Effector memory CD8-positive, alpha-beta T cell (primary cell): ENCODE measurements around the gene HOXB2.
A peak's percentile ranks its signal among the peaks of the same experiment; 100 is the strongest.

Experiments
- ATAC-seq: fragments of 150-1000 bp; cut with Tn5 transposase; replicated peaks from 2 replicates; pipeline ENCODE4 v1.10.0; 2021; ENCODE audit warnings: mild to moderate bottlenecking, moderate library complexity
- DNase-seq, 3 experiments: peaks; one replicate each; pipeline ENCODE4 v3.0.0; 2021
- H3K27ac Mint-ChIP-seq, 2 donors: one replicate each; pipeline ENCODE4 v1.8.0; 2022; ENCODE audit warnings: mild to moderate bottlenecking in 2 of 2, mixed read lengths in 2 of 2, moderate library complexity in 2 of 2
- H3K27me3 Mint-ChIP-seq, 2 donors: one replicate each; pipeline ENCODE4 v1.8.0; 2022; ENCODE audit warnings: mixed read lengths in 2 of 2
- H3K36me3 Mint-ChIP-seq: one replicate; pipeline ENCODE4 v1.8.0; 2022; ENCODE audit warnings: mild to moderate bottlenecking, moderate library complexity, mixed read lengths; ENCODE audit not compliant: insufficient read depth
- H3K4me1 Mint-ChIP-seq, 2 donors: one replicate each; pipeline ENCODE4 v1.8.0; 2022; ENCODE audit warnings: low read depth in 2 of 2, mixed read lengths in 2 of 2
- H3K4me3 Mint-ChIP-seq, 2 donors: one replicate each; pipeline ENCODE4 v1.8.0; 2022; ENCODE audit warnings: mild to moderate bottlenecking in 2 of 2, mixed read lengths in 2 of 2, moderate library complexity in 2 of 2
- H3K9me3 Mint-ChIP-seq, 2 donors: one replicate each; pipeline ENCODE4 v1.8.0; 2022; ENCODE audit warnings: mixed read lengths in 2 of 2

HOXB2 gene

GRCh38 chr17:48576479-48577309 lies 31.8 kb upstream of the HOXB2 start:
- no peak for DNase-seq
- H3K4me1 Mint-ChIP-seq: peaks cover 10 to 20% of the 10 kb centered on the region in 2 donors
- peak overlapping the region; percentile 90 to 94 for H3K4me3 Mint-ChIP-seq
- H3K36me3 Mint-ChIP-seq: peaks cover 9% of the 10 kb centered on the region
- peaks cover 30 to 32% of the 10 kb centered on the region in 2 donors for H3K27me3 Mint-ChIP-seq
- no peak for ATAC-seq
- no peaks in the 10 kb centered on the region for H3K9me3 Mint-ChIP-seq
- peak overlapping the region in 1 of 2 donors; percentile 53 for H3K27ac Mint-ChIP-seq

GRCh38 chr17:48575673-48576478 lies 31.0 kb upstream of the HOXB2 start:
- peaks cover 22 to 23% of the 10 kb centered on the region in 2 donors for H3K27me3 Mint-ChIP-seq
- ATAC-seq (no peak), DNase-seq (no peak)
- H3K27ac Mint-ChIP-seq: no peak overlapping the region
- no peak overlapping the region for H3K4me3 Mint-ChIP-seq
- peaks cover 8 to 20% of the 10 kb centered on the region in 2 donors for H3K4me1 Mint-ChIP-seq
- peaks cover 9% of the 10 kb centered on the region for H3K36me3 Mint-ChIP-seq
- no peaks in the 10 kb centered on the region for H3K9me3 Mint-ChIP-seq

GRCh38 chr17:48575066-48575582 lies 30.2 kb upstream of the HOXB2 start:
- no peak for ATAC-seq
- Mint-ChIP-seq H3K4me3 (no peak overlapping the region), H3K27me3 (peaks cover 14 to 16% of the 10 kb centered on the region in 2 donors), H3K4me1 (peaks cover 8 to 20% of the 10 kb centered on the region in 2 donors), H3K27ac (no peak overlapping the region), H3K36me3 (peaks cover 7% of the 10 kb centered on the region), H3K9me3 (no peaks in the 10 kb centered on the region)
- DNase-seq: no peak

- Mint-ChIP-seq H3K9me3 (no peaks in the 10 kb centered on the region), H3K36me3 (peaks cover 5% of the 10 kb centered on the region), H3K27ac (no peak overlapping the region), H3K4me3 (no peak overlapping the region), H3K4me1 (peaks cover 8 to 20% of the 10 kb centered on the region in 2 donors), H3K27me3 (peaks cover 9 to 10% of the 10 kb centered on the region in 2 donors)
- ATAC-seq (no peak), DNase-seq (no peak)
These were observed 29.7 kb upstream of the HOXB2 start for GRCh38 chr17:48574505-48575065.

GRCh38 chr17:48571826-48572417 lies 27.0 kb upstream of the HOXB2 start:
- Mint-ChIP-seq H3K27ac (no peak overlapping the region), H3K36me3 (no peaks in the 10 kb centered on the region), H3K27me3 (no peaks in the 10 kb centered on the region), H3K9me3 (no peaks in the 10 kb centered on the region), H3K4me1 (peaks cover 0 to 9% of the 10 kb centered on the region in 2 donors), H3K4me3 (no peak overlapping the region)
- no peak for DNase-seq
- ATAC-seq: no peak

GRCh38 chr17:48571024-48571818 lies 26.3 kb upstream of the HOXB2 start:
- Mint-ChIP-seq H3K36me3 (no peaks in the 10 kb centered on the region), H3K27me3 (no peaks in the 10 kb centered on the region), H3K4me1 (peaks cover 0 to 9% of the 10 kb centered on the region in 2 donors), H3K27ac (no peak overlapping the region), H3K9me3 (no peaks in the 10 kb centered on the region), H3K4me3 (no peak overlapping the region)
- no peak for ATAC-seq
- DNase-seq: no peak

GRCh38 chr17:48570325-48571023 lies 25.6 kb upstream of the HOXB2 start:
- no peak overlapping the region for H3K4me3 Mint-ChIP-seq
- ATAC-seq: no peak
- no peaks in the 10 kb centered on the region for H3K9me3 Mint-ChIP-seq
- no peak overlapping the region for H3K27ac Mint-ChIP-seq
- H3K27me3 Mint-ChIP-seq: no peaks in the 10 kb centered on the region
- no peak for DNase-seq
- peaks cover 0 to 8% of the 10 kb centered on the region in 2 donors for H3K4me1 Mint-ChIP-seq
- H3K36me3 Mint-ChIP-seq: no peaks in the 10 kb centered on the region

GRCh38 chr17:48569674-48570324 lies 24.9 kb upstream of the HOXB2 start:
- no peak overlapping the region for H3K27ac Mint-ChIP-seq
- H3K4me1 Mint-ChIP-seq: peaks cover 0 to 8% of the 10 kb centered on the region in 2 donors

GRCh38 chr17:48569240-48569582 lies 24.3 kb upstream of the HOXB2 start:
- H3K4me3 Mint-ChIP-seq: no peak overlapping the region

More at GRCh38 chr17:48569674-48570324, 24.9 kb upstream of the HOXB2 start:
- H3K4me3 Mint-ChIP-seq: no peak overlapping the region
- no peaks in the 10 kb centered on the region for H3K9me3 Mint-ChIP-seq
- DNase-seq (no peak), ATAC-seq (no peak)
- no peaks in the 10 kb centered on the region for H3K36me3 Mint-ChIP-seq
- no peaks in the 10 kb centered on the region for H3K27me3 Mint-ChIP-seq

GRCh38 chr17:48568499-48569239 lies 23.8 kb upstream of the HOXB2 start:
- ATAC-seq (no peak), DNase-seq (no peak)
- Mint-ChIP-seq H3K9me3 (no peaks in the 10 kb centered on the region), H3K27ac (no peak overlapping the region), H3K36me3 (no peaks in the 10 kb centered on the region), H3K4me3 (no peak overlapping the region), H3K4me1 (peaks cover 0 to 6% of the 10 kb centered on the region in 2 donors), H3K27me3 (no peaks in the 10 kb centered on the region)

More at GRCh38 chr17:48569240-48569582, 24.3 kb upstream of the HOXB2 start:
- Mint-ChIP-seq H3K36me3 (no peaks in the 10 kb centered on the region), H3K9me3 (no peaks in the 10 kb centered on the region), H3K27me3 (no peaks in the 10 kb centered on the region), H3K4me1 (peaks cover 0 to 8% of the 10 kb centered on the region in 2 donors), H3K27ac (no peak overlapping the region)
- ATAC-seq (no peak), DNase-seq (no peak)

GRCh38 chr17:48567646-48568354 lies 22.9 kb upstream of the HOXB2 start:
- Mint-ChIP-seq H3K36me3 (no peaks in the 10 kb centered on the region), H3K9me3 (no peaks in the 10 kb centered on the region), H3K4me1 (peaks cover 0 to 3% of the 10 kb centered on the region in 2 donors), H3K4me3 (no peak overlapping the region), H3K27me3 (no peaks in the 10 kb centered on the region), H3K27ac (no peak overlapping the region)
- no peak for DNase-seq
- ATAC-seq: no peak
